ENCODE data around the gene EHMT2. TPM values are rescaled to one million over a fixed set of nuclear protein-coding genes. Genes with fewer than 3 reads are reported as not detected.

Gene EHMT2
- polyA plus RNA-seq, 2 of the 4 experiments (the other 2 are of a cell fraction): 15.4 to 32.3 TPM

GRCh38 chr6:31883676-31884075 lies 13.8 kb downstream of the EHMT2 start:
- no peak overlapping the region for H3K4me3 ChIP-seq
- WGBS (ENCODE audit: missing lambda C conversion rate): 83% methylated on average over 8 of the region's 12 CpGs
- DNase-seq (ENCODE audit: low read depth in 1 of 2, low spot score in 1 of 2) (no peak), ATAC-seq (no peak), FAIRE-seq (no peak)
- POLR2A ChIA-PET: no interaction called here
- no peak overlapping the region for H3K27ac ChIP-seq
- H3K4me1 ChIP-seq: no peaks in the 10 kb centered on the region
- CTCF ChIA-PET: interaction anchor here (1.4 to 2.6 kb wide), 3 partner anchors 14 to 69 kb away, joined by 6 to 12 read pairs (median 6); partner anchors contain the start of gene EHMT2
- H3K4me2 ChIP-seq: no peak overlapping the region
- no peaks in the 10 kb centered on the region for H3K9me3 ChIP-seq
- no peak for TF ChIP-seq FOXS1 (CRISPR knock-in tag; IDR thresholded peaks at IDR 0.05)
- TF ChIP-seq HOXA7 (CRISPR knock-in tag; IDR thresholded peaks at IDR 0.05): no peak
- TF ChIP-seq USF2 (IDR thresholded peaks at IDR 0.05): no peak
- no peak for TF ChIP-seq TP53 (CRISPR knock-in tag; IDR thresholded peaks at IDR 0.05)
- no peak for TF ChIP-seq EP300 (IDR thresholded peaks at IDR 0.05)
- TF ChIP-seq ESRRA (IDR thresholded peaks at IDR 0.05; ENCODE audit: borderline replicate concordance, low read length): no peak
- no peak for TF ChIP-seq CHD2 (IDR thresholded peaks at IDR 0.05; ENCODE audit: low read length, partially characterized antibody)
- no peak for TF ChIP-seq KDM1A (IDR thresholded peaks at IDR 0.05; ENCODE audit: low read depth)
- no peak for TF ChIP-seq HDAC2 (IDR thresholded peaks at IDR 0.05)
- TF ChIP-seq CEBPB (IDR thresholded peaks at IDR 0.05): no peak
- no peak for TF ChIP-seq FOSB (CRISPR knock-in tag; IDR thresholded peaks at IDR 0.05)
- TF ChIP-seq REST (IDR thresholded peaks at IDR 0.05): no peak
- TF ChIP-seq ZNF302 (CRISPR knock-in tag; IDR thresholded peaks at IDR 0.05): no peak
- no peak for TF ChIP-seq HMGXB4 (CRISPR knock-in tag; IDR thresholded peaks at IDR 0.05; ENCODE audit: borderline replicate concordance)

- no peak overlapping the region for H3K4me2 ChIP-seq
- no peaks in the 10 kb centered on the region for H3K9me3 ChIP-seq
- DNase-seq (ENCODE audit: low read depth in 1 of 2, low spot score in 1 of 2): no peak
- no peak for FAIRE-seq
- H3K4me1 ChIP-seq: no peaks in the 10 kb centered on the region
- ATAC-seq: 0 out of 6 replicates have a peak, but pooled peaks of 1 of the 2 experiments have one; percentile 22
- no peak overlapping the region for H3K27ac ChIP-seq
- no peak overlapping the region for H3K4me3 ChIP-seq
- CTCF ChIA-PET: interaction anchor here (2.6 kb wide), 1 partner anchor 71 kb away, joined by 6 read pairs; no protein-coding TSS in a partner anchor
- no peak for TF ChIP-seq HDAC2 (IDR thresholded peaks at IDR 0.05)
- no peak for TF ChIP-seq HES2 (IDR thresholded peaks at IDR 0.05)
- no peak for TF ChIP-seq MAFK (IDR thresholded peaks at IDR 0.05; ENCODE audit: partially characterized antibody)
- TF ChIP-seq ZFP36 (IDR thresholded peaks at IDR 0.05; ENCODE audit: borderline replicate concordance, partially characterized antibody): no peak
- no peak for TF ChIP-seq RNF2 (IDR thresholded peaks at IDR 0.05; ENCODE audit: borderline replicate concordance, low read depth)
- no peak for TF ChIP-seq KDM5A (IDR thresholded peaks at IDR 0.05)
- TF ChIP-seq NPAS2 (CRISPR knock-in tag; IDR thresholded peaks at IDR 0.05; ENCODE audit: borderline replicate concordance): no peak
- POLR2A ChIA-PET: no interaction called here
- 76% methylated on average over 6 of the region's 6 CpGs for WGBS (ENCODE audit: missing lambda C conversion rate)
These were observed 15.2 kb downstream of the EHMT2 start for GRCh38 chr6:31882344-31882743.

All from A549 (cell line).